ENCODE data around the gene OR52E6. TPM values are rescaled to one million over a fixed set of nuclear protein-coding genes. Genes with fewer than 3 reads are reported as not detected.

OR52E6 gene
- total RNA-seq, 1 experiment from 2014 or later: not detected

GRCh38 chr11:5846701-5847100 lies 5.0 kb upstream of the OR52E6 start:
- ATAC-seq: no peak
- CTCF ChIA-PET: no interaction called here
- TF ChIP-seq ZBTB33 (IDR thresholded peaks at IDR 0.05; ENCODE audit: extremely low read depth, insufficient replicate concordance, low read length): no peak
- TF ChIP-seq ZFX (IDR thresholded peaks at IDR 0.05): no peak
- no peak for TF ChIP-seq SRF (IDR thresholded peaks at IDR 0.05; ENCODE audit: low read depth)
- TF ChIP-seq POLR2AphosphoS5 (IDR thresholded peaks at IDR 0.05; ENCODE audit: low read depth, low read length): no peak
- TF ChIP-seq MAX (IDR thresholded peaks at IDR 0.05): no peak
- no peak for TF ChIP-seq SP1 (IDR thresholded peaks at IDR 0.05; ENCODE audit: low read depth)
- TF ChIP-seq EZH2 (IDR thresholded peaks at IDR 0.05): no peak
- no peak for TF ChIP-seq SIN3A (IDR thresholded peaks at IDR 0.05; ENCODE audit: low read depth)
- TF ChIP-seq CTCF (IDR thresholded peaks at IDR 0.05 in 2 of 3, conservative IDR thresholded peaks at IDR 0.05 in 1 of 3; ENCODE audit: borderline replicate concordance in 1 of 3, insufficient read depth in 1 of 3, low read depth in 2 of 3, low read length in 2 of 3): no peak
- TF ChIP-seq REST (IDR thresholded peaks at IDR 0.05; ENCODE audit: low read depth): no peak
- no peak for TF ChIP-seq ELF1 (IDR thresholded peaks at IDR 0.05; ENCODE audit: borderline replicate concordance, low read depth)

More at GRCh38 chr11:5846701-5847100, 5.0 kb upstream of the OR52E6 start:
- Histone ChIP-seq H4K20me1 (ENCODE audit: insufficient read depth) (no peaks in the 10 kb centered on the region), H3K9me2 (ENCODE audit: insufficient read depth) (no peaks in the 10 kb centered on the region), H3K36me3 (ENCODE audit: control insufficient read depth in 1 of 2, insufficient read depth in 2 of 2, low read length in 2 of 2) (no peaks in the 10 kb centered on the region), H3K9ac (ENCODE audit: low read length) (no peak overlapping the region), H3K79me2 (ENCODE audit: insufficient read depth, low read length) (no peaks in the 10 kb centered on the region), H3K27me3 (ENCODE audit: insufficient read depth, low read length) (peaks cover 16% of the 10 kb centered on the region), H3K4me3 (replicated peaks in 1 of 2; ENCODE audit: low read depth in 1 of 2, low read length in 2 of 2) (no peak overlapping the region), H3K4me2 (ENCODE audit: low read length) (no peak overlapping the region), H3K27ac (ENCODE audit: low read depth, low read length) (no peak overlapping the region), H3K4me1 (ENCODE audit: control insufficient read depth in 1 of 2, insufficient read depth in 2 of 2, low read length in 2 of 2) (no peaks in the 10 kb centered on the region), H2AFZ (ENCODE audit: low read depth, low read length, poor library complexity, severe bottlenecking) (no peak overlapping the region), H3K9me3 (ENCODE audit: control insufficient read depth in 1 of 2, insufficient read depth in 1 of 2, low read depth in 1 of 2, low read length in 2 of 2) (no peaks in the 10 kb centered on the region)
- no TSS peak for BruUV-seq (replicated peaks)
- POLR2A ChIA-PET: no interaction called here
- no peak for DNase-seq (ENCODE audit: low read depth, low spot score)
- intact Hi-C loops (cut with micrococcal nuclease): no loop called here
- RAD21 ChIA-PET (ENCODE audit: low non-redundant PET in 1 of 2, low total read pairs in 2 of 2, uncharacterized antibody in 2 of 2, unreplicated experiment in 2 of 2): no interaction called here

All from HCT116 (cell line).